ENCODE data around the gene MVD. TPM values are rescaled to one million over a fixed set of nuclear protein-coding genes. Genes with fewer than 3 reads are reported as not detected.

MVD gene
- total and polyA plus RNA-seq, 2 of the 13 experiments (the other 11 are each of a cell fraction or from before 2014, with no cell fraction given): 28.1 to 187 TPM

DNA sequence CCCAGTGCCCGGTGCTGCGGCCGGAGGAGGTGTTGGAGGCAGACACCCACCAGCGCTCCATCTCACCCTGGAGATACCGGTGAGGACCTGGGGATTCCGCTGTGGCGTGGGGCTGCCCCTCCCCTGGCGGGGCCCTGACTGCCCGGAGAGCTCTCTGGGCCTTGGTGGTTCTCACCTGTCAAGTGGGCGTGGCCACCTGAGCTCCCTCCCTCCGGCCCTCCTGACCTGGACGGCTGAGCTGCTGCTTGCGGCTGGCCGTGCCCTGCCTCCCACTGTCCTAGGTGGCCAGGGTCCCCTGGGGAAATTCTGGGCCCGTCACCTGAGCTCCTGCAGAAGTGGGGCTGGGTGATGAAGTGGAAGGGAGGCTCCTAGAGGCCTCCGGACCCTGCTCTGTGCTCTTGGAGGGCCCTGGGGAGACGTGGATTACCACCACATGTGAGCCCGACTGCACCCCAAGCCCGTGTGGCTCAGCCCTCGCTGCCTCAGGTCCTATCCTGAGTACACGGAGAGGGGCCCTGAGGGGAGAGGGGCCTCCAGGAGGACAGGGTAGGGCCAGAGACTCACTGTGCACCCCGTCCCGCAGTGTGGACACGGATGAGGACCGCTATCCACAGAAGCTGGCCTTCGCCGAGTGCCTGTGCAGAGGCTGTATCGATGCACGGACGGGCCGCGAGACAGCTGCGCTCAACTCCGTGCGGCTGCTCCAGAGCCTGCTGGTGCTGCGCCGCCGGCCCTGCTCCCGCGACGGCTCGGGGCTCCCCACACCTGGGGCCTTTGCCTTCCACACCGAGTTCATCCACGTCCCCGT, 23.5 kb downstream of the MVD start (continued):
- no peak for TF ChIP-seq HNF1A (IDR thresholded peaks at IDR 0.05; ENCODE audit: low read depth)
- no peak for TF ChIP-seq HNF1A (CRISPR knock-in tag; IDR thresholded peaks at IDR 0.05; ENCODE audit: borderline replicate concordance)
- no peak for TF ChIP-seq ZFP36 (IDR thresholded peaks at IDR 0.05; ENCODE audit: borderline replicate concordance, low read depth, low read length, partially characterized antibody)
- TF ChIP-seq ZNF451 (CRISPR knock-in tag; IDR thresholded peaks at IDR 0.05): no peak
- no peak for TF ChIP-seq HMGXB4 (CRISPR knock-in tag; IDR thresholded peaks at IDR 0.05; ENCODE audit: borderline replicate concordance in 1 of 2, low read depth in 1 of 2)
- TF ChIP-seq, protein P1, sequence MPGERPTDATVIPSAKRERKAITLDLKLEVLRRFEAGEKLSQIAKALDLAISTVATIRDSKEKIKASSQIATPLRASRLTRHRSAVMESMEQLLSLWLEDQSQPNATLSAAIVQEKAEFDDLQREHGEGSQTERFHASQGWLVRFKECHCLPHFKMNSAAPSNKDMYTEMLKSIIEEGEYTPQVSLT (CRISPR knock-in tag; IDR thresholded peaks at IDR 0.05; ENCODE audit: borderline replicate concordance, low read depth): no peak
- TF ChIP-seq, protein P2, sequence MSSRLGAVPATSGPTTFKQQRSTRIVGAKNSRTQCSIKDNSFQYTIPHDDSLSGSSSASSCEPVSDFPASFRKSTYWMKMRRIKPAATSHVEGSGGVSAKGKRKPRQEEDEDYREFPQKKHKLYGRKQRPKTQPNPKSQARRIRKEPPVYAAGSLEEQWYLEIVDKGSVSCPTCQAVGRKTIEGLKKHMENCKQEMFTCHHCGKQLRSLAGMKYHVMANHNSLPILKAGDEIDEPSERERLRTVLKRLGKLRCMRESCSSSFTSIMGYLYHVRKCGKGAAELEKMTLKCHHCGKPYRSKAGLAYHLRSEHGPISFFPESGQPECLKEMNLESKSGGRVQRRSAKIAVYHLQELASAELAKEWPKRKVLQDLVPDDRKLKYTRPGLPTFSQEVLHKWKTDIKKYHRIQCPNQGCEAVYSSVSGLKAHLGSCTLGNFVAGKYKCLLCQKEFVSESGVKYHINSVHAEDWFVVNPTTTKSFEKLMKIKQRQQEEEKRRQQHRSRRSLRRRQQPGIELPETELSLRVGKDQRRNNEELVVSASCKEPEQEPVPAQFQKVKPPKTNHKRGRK (CRISPR knock-in tag; IDR thresholded peaks at IDR 0.05): no peak
- TF ChIP-seq, protein P3, sequence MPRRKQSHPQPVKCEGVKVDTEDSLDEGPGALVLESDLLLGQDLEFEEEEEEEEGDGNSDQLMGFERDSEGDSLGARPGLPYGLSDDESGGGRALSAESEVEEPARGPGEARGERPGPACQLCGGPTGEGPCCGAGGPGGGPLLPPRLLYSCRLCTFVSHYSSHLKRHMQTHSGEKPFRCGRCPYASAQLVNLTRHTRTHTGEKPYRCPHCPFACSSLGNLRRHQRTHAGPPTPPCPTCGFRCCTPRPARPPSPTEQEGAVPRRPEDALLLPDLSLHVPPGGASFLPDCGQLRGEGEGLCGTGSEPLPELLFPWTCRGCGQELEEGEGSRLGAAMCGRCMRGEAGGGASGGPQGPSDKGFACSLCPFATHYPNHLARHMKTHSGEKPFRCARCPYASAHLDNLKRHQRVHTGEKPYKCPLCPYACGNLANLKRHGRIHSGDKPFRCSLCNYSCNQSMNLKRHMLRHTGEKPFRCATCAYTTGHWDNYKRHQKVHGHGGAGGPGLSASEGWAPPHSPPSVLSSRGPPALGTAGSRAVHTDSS (CRISPR knock-in tag; conservative IDR thresholded peaks at IDR 0.05): no peak; the same call in 1 of the 2 replicates
- TF ChIP-seq, protein P4, sequence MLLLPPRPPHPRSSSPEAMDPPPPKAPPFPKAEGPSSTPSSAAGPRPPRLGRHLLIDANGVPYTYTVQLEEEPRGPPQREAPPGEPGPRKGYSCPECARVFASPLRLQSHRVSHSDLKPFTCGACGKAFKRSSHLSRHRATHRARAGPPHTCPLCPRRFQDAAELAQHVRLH (CRISPR knock-in tag; IDR thresholded peaks at IDR 0.05; ENCODE audit: borderline replicate concordance, low read depth): no peak
- TF ChIP-seq ZFYVE20 (CRISPR knock-in tag; IDR thresholded peaks at IDR 0.05; ENCODE audit: borderline replicate concordance, low read depth): 0 out of 2 replicates have a peak, but pooled peaks have one; percentile 55

Data from HepG2 (cell line).